Measurements from ENCODE around the gene GRB10. TPM values are rescaled to one million over a fixed set of nuclear protein-coding genes. Genes with fewer than 3 reads are reported as not detected.

Gene GRB10
- total and polyA plus RNA-seq, 2 donors (not counting 3 experiments of a cell fraction or from before 2014, with no cell fraction given): 43.7 to 240 TPM

DNA sequence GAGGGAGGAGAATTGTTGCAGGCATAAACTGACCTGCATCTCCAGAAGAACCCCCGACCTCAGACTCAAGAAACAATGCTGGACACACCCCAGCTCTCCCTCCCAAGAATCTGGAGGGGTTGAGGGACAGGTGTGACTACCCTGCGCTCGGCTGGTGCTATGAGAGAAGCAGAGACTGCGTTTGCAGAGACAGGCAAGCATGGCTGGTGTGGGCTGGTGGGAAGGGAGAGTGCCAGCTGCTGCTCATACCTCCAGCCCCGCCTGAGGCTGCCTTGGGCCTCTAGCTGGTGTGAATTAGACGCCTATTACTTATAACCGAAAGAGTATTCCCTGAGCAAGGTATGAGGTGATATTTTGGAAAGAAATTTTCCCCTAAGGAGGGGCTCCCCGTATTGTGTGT is 169.2 kb downstream of the GRB10 start:
- Histone ChIP-seq H3K4me3 (replicated peaks in 1 of 3; ENCODE audit: insufficient read depth in 1 of 3, low read depth in 1 of 3, low read length in 3 of 3) (no peak overlapping the region), H3K4me1 (ENCODE audit: control insufficient read depth, extremely low read depth, insufficient read depth, low read length) (peaks cover 27% of the 10 kb centered on the region), H3K27me3 (ENCODE audit: control insufficient read depth in 2 of 2, insufficient read depth in 2 of 2, low read length in 2 of 2) (no peaks in the 10 kb centered on the region), H3K27ac (ENCODE audit: insufficient read depth, low read depth, low read length) (no peak overlapping the region), H3K79me2 (ENCODE audit: control insufficient read depth, insufficient read depth, low read length) (peaks cover 10% of the 10 kb centered on the region), H3K9me1 (replicated peaks; ENCODE audit: control insufficient read depth, extremely low read depth, insufficient read depth, low read length) (no peaks in the 10 kb centered on the region), H3K4me2 (ENCODE audit: insufficient read depth, low read length) (no peak overlapping the region), H3K9me3 (replicated peaks; ENCODE audit: control insufficient read depth, insufficient read depth, low read length) (no peaks in the 10 kb centered on the region), H3K9ac (replicated peaks; ENCODE audit: extremely low read depth, insufficient read depth, low read length) (no peak overlapping the region), H2AFZ (ENCODE audit: low read depth, low read length) (no peak overlapping the region), H4K20me1 (replicated peaks; ENCODE audit: control insufficient read depth, extremely low read depth, insufficient read depth, low read length) (no peaks in the 10 kb centered on the region), H3K36me3 (ENCODE audit: control insufficient read depth in 2 of 2, extremely low read depth in 1 of 2, insufficient read depth in 2 of 2, low read length in 2 of 2) (peaks cover 26 to 59% of the 10 kb centered on the region in 2 experiments)
- dilution Hi-C loops (cut with MboI; ENCODE audit: extremely low pct_ligation_motif_present, low sequenced_read_pairs) (no loop called here), intact Hi-C loops (cut with micrococcal nuclease) (loop anchor here (5.0 kb wide), 1 partner anchor 146 kb away; no protein-coding TSS in a partner anchor)
- no peak for DNase-seq (ENCODE audit: low read depth, low spot score)
- TF ChIP-seq FOS (IDR thresholded peaks at IDR 0.05; ENCODE audit: borderline replicate concordance, insufficient read depth, low read length) (no peak), MYC (IDR thresholded peaks at IDR 0.05; ENCODE audit: low read depth, low read length) (no peak)
- no TSS peak for BruUV-seq (replicated peaks)
- POLR2A ChIA-PET: no interaction called here
- FAIRE-seq: no peak
- CTCF ChIA-PET: interaction anchor here (1.7 to 4.3 kb wide), 2 partner anchors 528 to 548 kb away, joined by 5 to 23 read pairs; no protein-coding TSS in a partner anchor

DNA sequence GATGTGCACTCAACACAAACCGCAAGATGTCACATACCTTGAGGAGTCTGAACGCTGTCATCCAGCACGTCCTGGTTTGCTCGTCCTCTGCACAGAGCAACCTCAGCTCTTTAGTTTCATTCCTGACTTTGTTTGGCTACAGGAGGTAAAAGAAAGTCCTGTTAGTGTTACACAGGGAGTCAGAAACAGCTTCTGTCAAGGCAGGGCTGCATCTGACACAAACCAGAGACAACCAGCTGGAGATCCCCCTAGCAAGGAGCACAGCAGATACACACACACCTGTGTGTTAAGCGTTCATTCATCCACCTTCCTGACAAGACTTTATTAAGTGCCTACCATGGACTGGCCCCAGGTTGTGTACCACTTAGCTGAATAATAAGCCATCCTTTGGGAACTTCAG is 170.0 kb downstream of the GRB10 start:
- dilution Hi-C loops (cut with MboI; ENCODE audit: extremely low pct_ligation_motif_present, low sequenced_read_pairs) (no loop called here), intact Hi-C loops (cut with micrococcal nuclease) (loop anchor here (5.0 kb wide), 1 partner anchor 145 kb away; no protein-coding TSS in a partner anchor)
- peaks cover 10% of the 10 kb centered on the region for H3K79me2 ChIP-seq (ENCODE audit: control insufficient read depth, insufficient read depth, low read length)
- TF ChIP-seq GATA2 (IDR thresholded peaks at IDR 0.05; ENCODE audit: insufficient read depth, insufficient read length, low read depth, low read length) (no peak), FOS (IDR thresholded peaks at IDR 0.05; ENCODE audit: borderline replicate concordance, insufficient read depth, low read length) (no peak), EZH2 (IDR thresholded peaks at IDR 0.05; ENCODE audit: borderline replicate concordance, low read depth, low read length, severe bottlenecking) (no peak), POLR2A (IDR thresholded peaks at IDR 0.05; ENCODE audit: low read depth, low read length) (no peak), JUN (IDR thresholded peaks at IDR 0.05; ENCODE audit: borderline replicate concordance, insufficient read depth, insufficient read length, low read depth) (no peak), POLR2AphosphoS5 (IDR thresholded peaks at IDR 0.05; ENCODE audit: insufficient read depth, low read depth, low read length) (no peak)
- TF ChIP-seq, protein P1, sequence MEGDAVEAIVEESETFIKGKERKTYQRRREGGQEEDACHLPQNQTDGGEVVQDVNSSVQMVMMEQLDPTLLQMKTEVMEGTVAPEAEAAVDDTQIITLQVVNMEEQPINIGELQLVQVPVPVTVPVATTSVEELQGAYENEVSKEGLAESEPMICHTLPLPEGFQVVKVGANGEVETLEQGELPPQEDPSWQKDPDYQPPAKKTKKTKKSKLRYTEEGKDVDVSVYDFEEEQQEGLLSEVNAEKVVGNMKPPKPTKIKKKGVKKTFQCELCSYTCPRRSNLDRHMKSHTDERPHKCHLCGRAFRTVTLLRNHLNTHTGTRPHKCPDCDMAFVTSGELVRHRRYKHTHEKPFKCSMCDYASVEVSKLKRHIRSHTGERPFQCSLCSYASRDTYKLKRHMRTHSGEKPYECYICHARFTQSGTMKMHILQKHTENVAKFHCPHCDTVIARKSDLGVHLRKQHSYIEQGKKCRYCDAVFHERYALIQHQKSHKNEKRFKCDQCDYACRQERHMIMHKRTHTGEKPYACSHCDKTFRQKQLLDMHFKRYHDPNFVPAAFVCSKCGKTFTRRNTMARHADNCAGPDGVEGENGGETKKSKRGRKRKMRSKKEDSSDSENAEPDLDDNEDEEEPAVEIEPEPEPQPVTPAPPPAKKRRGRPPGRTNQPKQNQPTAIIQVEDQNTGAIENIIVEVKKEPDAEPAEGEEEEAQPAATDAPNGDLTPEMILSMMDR (IDR thresholded peaks at IDR 0.05; ENCODE audit: extremely low read depth in 1 of 2, insufficient read depth in 1 of 2, low read depth in 1 of 2, low read length in 2 of 2): no peak
- H3K27me3 ChIP-seq (ENCODE audit: control insufficient read depth in 2 of 2, insufficient read depth in 2 of 2, low read length in 2 of 2): no peaks in the 10 kb centered on the region
- no TSS peak for BruUV-seq (replicated peaks)
- no peak overlapping the region for H3K27ac ChIP-seq (ENCODE audit: insufficient read depth, low read depth, low read length)
- H4K20me1 ChIP-seq (replicated peaks; ENCODE audit: control insufficient read depth, extremely low read depth, insufficient read depth, low read length): no peaks in the 10 kb centered on the region
- DNase-seq (ENCODE audit: low read depth, low spot score): no peak
- H3K9me1 ChIP-seq (replicated peaks; ENCODE audit: control insufficient read depth, extremely low read depth, insufficient read depth, low read length): no peaks in the 10 kb centered on the region
- ChIA-PET POLR2A (no interaction called here), CTCF (interaction anchor here (1.7 to 4.3 kb wide), 2 partner anchors 529 to 548 kb away, joined by 5 to 23 read pairs; no protein-coding TSS in a partner anchor)
- H3K9ac ChIP-seq (replicated peaks; ENCODE audit: extremely low read depth, insufficient read depth, low read length): no peak overlapping the region
- no peak overlapping the region for H3K4me3 ChIP-seq (replicated peaks in 1 of 3; ENCODE audit: insufficient read depth in 1 of 3, low read depth in 1 of 3, low read length in 3 of 3)
- H3K9me3 ChIP-seq (replicated peaks; ENCODE audit: control insufficient read depth, insufficient read depth, low read length): no peaks in the 10 kb centered on the region
- H2AFZ ChIP-seq (ENCODE audit: low read depth, low read length): no peak overlapping the region
- H3K4me2 ChIP-seq (ENCODE audit: insufficient read depth, low read length): no peak overlapping the region
- peaks cover 24 to 56% of the 10 kb centered on the region in 2 experiments for H3K36me3 ChIP-seq (ENCODE audit: control insufficient read depth in 2 of 2, extremely low read depth in 1 of 2, insufficient read depth in 2 of 2, low read length in 2 of 2)
- H3K4me1 ChIP-seq (ENCODE audit: control insufficient read depth, extremely low read depth, insufficient read depth, low read length): peaks cover 23% of the 10 kb centered on the region
- FAIRE-seq: no peak

All from endothelial cell of umbilical vein (primary cell).